ENCODE measurements around the gene RPLP1.

The RPLP1 gene

GRCh38 chr15:69450968-69451695, 1.5 kb upstream of the RPLP1 start:
- TF ChIP-seq RAD21 (IDR thresholded peaks at IDR 0.05; ENCODE audit: low read depth) (no peak), USF1 (IDR thresholded peaks at IDR 0.05) (no peak), TEAD4 (IDR thresholded peaks at IDR 0.05) (no peak), CREB1 (IDR thresholded peaks at IDR 0.05; ENCODE audit: low read depth) (no peak), NFIC (IDR thresholded peaks at IDR 0.05) (no peak), TAF1 (IDR thresholded peaks at IDR 0.05; ENCODE audit: low read depth) (no peak), TCF12 (IDR thresholded peaks at IDR 0.05; ENCODE audit: low read depth) (no peak), YY1 (IDR thresholded peaks at IDR 0.05; ENCODE audit: low read depth) (no peak), MAX (IDR thresholded peaks at IDR 0.05) (no peak), CEBPB (IDR thresholded peaks at IDR 0.05) (no peak), FOXM1 (IDR thresholded peaks at IDR 0.05; ENCODE audit: borderline replicate concordance, low read depth) (no peak), EGR1 (IDR thresholded peaks at IDR 0.05) (no peak)
- TF ChIP-seq, protein P1, sequence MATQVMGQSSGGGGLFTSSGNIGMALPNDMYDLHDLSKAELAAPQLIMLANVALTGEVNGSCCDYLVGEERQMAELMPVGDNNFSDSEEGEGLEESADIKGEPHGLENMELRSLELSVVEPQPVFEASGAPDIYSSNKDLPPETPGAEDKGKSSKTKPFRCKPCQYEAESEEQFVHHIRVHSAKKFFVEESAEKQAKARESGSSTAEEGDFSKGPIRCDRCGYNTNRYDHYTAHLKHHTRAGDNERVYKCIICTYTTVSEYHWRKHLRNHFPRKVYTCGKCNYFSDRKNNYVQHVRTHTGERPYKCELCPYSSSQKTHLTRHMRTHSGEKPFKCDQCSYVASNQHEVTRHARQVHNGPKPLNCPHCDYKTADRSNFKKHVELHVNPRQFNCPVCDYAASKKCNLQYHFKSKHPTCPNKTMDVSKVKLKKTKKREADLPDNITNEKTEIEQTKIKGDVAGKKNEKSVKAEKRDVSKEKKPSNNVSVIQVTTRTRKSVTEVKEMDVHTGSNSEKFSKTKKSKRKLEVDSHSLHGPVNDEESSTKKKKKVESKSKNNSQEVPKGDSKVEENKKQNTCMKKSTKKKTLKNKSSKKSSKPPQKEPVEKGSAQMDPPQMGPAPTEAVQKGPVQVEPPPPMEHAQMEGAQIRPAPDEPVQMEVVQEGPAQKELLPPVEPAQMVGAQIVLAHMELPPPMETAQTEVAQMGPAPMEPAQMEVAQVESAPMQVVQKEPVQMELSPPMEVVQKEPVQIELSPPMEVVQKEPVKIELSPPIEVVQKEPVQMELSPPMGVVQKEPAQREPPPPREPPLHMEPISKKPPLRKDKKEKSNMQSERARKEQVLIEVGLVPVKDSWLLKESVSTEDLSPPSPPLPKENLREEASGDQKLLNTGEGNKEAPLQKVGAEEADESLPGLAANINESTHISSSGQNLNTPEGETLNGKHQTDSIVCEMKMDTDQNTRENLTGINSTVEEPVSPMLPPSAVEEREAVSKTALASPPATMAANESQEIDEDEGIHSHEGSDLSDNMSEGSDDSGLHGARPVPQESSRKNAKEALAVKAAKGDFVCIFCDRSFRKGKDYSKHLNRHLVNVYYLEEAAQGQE (IDR thresholded peaks at IDR 0.05; ENCODE audit: low read depth), result no peak

DNA sequence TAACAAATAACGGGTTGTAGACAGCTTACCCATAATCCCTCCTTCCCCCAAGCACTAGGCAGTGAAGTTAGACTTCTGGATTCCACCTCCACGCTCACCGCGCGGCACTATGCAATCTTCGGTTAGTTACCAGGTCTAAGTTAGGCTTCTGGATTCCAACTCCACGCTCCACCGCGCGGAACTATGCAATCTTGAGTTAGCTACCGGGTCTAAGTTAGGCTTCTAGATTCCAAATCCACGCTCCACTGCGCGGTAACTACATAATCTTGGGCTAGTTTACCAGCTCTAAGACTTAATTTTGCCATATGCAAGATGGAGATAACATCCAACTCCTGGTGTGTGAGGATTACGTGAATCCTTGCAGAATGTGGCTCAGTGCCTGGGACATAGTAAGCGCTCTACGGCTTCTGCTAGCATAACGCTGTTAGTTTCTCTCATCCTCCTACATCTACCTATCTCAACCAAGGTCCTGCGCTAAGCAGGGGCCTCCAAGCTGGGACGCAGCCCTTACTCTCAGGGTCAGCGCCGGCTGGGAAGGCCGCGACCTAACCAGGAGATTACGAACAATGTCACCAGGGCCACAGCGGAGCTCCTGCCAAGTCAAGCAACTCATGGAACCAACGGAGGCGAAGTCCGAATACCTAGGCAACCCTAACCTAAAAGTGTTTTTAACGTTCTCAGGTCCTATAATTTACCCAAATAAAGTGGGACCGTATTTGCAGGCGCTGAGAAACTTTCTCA, 497 bp upstream of the RPLP1 start:
- TF ChIP-seq TCF12 (IDR thresholded peaks at IDR 0.05; ENCODE audit: low read depth) (no peak), TEAD4 (IDR thresholded peaks at IDR 0.05) (no peak), YY1 (IDR thresholded peaks at IDR 0.05; ENCODE audit: low read depth) (no peak), TAF1 (IDR thresholded peaks at IDR 0.05; ENCODE audit: low read depth) (no peak), RAD21 (IDR thresholded peaks at IDR 0.05; ENCODE audit: low read depth) (no peak), USF1 (IDR thresholded peaks at IDR 0.05) (no peak)

DNA sequence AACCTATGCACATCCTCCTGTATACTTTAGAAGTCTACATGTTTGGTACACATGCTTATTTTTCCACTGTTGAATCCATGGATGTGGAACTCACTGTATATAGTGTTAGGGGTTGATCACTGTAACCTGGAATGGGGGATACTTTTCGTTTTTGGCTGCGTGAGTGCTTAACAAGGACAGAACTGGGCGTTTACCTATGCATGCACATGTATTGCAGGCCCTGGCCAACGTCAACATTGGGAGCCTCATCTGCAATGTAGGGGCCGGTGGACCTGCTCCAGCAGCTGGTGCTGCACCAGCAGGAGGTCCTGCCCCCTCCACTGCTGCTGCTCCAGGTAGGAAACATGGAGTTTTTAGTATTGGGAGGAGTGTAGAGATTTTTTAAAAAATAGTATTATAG, 2.3 kb downstream of the RPLP1 start:
- TF ChIP-seq TCF12 (IDR thresholded peaks at IDR 0.05; ENCODE audit: low read depth) (no peak), USF1 (IDR thresholded peaks at IDR 0.05) (no peak), CEBPB (IDR thresholded peaks at IDR 0.05) (no peak), EGR1 (IDR thresholded peaks at IDR 0.05) (no peak), MAX (IDR thresholded peaks at IDR 0.05) (no peak), RAD21 (IDR thresholded peaks at IDR 0.05; ENCODE audit: low read depth) (no peak), YY1 (IDR thresholded peaks at IDR 0.05; ENCODE audit: low read depth) (no peak), TAF1 (IDR thresholded peaks at IDR 0.05; ENCODE audit: low read depth) (no peak), CREB1 (IDR thresholded peaks at IDR 0.05; ENCODE audit: low read depth) (no peak), EP300 (IDR thresholded peaks at IDR 0.05; ENCODE audit: borderline replicate concordance) (no peak), NFIC (IDR thresholded peaks at IDR 0.05) (no peak), FOXM1 (IDR thresholded peaks at IDR 0.05; ENCODE audit: borderline replicate concordance, low read depth) (no peak), TEAD4 (IDR thresholded peaks at IDR 0.05) (no peak)
- TF ChIP-seq, protein P1 (IDR thresholded peaks at IDR 0.05; ENCODE audit: low read depth), result no peak

DNA sequence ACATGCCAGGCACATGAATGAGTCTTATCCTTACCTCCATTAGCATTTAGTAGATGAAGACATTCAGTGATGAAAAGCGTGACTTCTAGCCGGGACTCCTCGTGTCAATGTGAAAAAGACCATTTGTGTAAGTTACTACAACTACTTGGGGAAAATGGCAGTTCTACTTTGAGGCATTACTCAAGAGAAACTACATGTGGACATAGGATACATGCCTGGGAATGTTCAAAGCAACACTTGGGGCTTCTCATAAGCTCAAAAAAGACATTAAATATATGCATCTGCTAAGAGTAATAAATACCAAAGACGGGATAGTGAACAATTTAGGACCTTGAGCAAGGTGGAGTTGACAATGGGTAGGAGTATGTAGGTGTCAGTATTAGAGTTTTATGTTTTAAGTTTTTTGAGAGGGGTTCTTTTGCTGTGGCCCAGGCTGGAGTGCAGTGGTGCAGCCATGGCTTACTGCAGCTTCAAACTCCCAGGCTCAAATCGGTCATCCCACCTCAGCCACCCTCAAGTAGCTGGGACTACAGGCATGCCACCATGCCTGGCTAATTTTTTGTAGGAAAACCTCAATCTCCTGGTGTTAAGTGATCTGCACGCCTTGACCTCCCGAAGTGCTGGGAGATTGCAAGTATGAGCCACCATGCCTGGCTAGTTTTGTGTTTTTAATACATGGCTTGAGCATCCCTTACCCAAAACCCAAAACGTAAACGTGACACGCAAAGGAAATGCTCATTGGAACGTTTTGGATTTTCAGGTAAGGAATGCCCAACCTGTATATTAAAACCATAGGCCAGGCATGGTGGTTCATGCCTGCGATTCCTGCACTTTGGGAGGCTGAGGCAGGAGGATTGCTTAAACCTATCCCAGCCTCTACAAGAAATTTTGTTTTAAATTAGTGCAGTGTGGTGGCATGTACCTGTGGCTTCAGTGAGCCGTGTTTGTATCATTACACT, 3.9 kb downstream of the RPLP1 start:
- TF ChIP-seq EGR1 (IDR thresholded peaks at IDR 0.05) (no peak), CEBPB (IDR thresholded peaks at IDR 0.05) (no peak), NFIC (IDR thresholded peaks at IDR 0.05) (no peak), USF1 (IDR thresholded peaks at IDR 0.05) (no peak), YY1 (IDR thresholded peaks at IDR 0.05; ENCODE audit: low read depth) (no peak), TAF1 (IDR thresholded peaks at IDR 0.05; ENCODE audit: low read depth) (no peak), FOXM1 (IDR thresholded peaks at IDR 0.05; ENCODE audit: borderline replicate concordance, low read depth) (no peak), TEAD4 (IDR thresholded peaks at IDR 0.05) (no peak), MAX (IDR thresholded peaks at IDR 0.05) (no peak), TCF12 (IDR thresholded peaks at IDR 0.05; ENCODE audit: low read depth) (no peak), EP300 (IDR thresholded peaks at IDR 0.05; ENCODE audit: borderline replicate concordance) (no peak)
